Measurements from ENCODE around the gene CBX7.

DNA sequence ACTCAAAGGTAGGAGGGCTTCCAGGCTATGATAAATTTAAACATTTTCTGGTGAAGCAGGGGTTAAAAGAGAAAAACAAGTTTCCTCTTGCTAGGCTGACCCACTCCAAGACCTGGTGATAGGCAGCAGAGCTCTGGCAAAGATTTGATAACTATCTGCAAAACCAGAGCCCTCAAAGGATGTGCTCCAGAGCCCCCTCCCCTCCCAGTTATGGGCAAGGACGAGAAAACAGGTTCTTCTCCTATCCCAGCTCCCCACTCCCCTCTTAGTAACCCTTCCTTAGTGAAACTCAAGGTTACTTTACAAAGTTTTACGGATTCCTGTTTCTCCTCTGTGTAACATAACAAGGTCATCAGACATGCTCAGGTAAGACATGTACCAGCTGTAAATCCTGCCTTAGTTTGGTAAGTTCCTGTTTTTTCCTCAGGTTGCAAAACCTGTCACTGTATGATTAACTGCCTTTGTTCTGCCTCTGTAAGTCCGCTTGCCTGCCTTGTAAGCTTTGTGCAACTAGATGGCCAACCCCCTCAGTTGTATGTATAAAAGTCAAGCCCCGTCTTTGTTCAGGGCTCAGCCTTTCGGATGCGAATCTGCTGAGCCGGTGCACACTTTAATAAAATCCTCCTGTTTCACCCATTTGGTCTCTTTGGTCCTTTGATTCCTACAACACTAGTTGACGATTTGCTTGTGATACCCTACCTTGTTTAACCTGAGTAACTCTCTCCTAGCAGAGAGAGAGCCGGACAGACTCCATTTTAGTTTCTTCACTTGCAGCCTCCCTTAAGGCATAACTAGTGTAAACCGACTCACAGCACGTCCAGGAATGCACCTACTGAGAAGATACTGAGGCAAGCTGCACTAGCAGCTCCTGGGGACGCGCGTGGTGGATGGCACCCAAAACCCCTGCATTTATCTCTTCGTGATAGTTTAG lies 41.6 kb downstream of the CBX7 start:
- TF ChIP-seq, protein P1, sequence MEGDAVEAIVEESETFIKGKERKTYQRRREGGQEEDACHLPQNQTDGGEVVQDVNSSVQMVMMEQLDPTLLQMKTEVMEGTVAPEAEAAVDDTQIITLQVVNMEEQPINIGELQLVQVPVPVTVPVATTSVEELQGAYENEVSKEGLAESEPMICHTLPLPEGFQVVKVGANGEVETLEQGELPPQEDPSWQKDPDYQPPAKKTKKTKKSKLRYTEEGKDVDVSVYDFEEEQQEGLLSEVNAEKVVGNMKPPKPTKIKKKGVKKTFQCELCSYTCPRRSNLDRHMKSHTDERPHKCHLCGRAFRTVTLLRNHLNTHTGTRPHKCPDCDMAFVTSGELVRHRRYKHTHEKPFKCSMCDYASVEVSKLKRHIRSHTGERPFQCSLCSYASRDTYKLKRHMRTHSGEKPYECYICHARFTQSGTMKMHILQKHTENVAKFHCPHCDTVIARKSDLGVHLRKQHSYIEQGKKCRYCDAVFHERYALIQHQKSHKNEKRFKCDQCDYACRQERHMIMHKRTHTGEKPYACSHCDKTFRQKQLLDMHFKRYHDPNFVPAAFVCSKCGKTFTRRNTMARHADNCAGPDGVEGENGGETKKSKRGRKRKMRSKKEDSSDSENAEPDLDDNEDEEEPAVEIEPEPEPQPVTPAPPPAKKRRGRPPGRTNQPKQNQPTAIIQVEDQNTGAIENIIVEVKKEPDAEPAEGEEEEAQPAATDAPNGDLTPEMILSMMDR (IDR thresholded peaks at IDR 0.05), result no peak
- TF ChIP-seq EZH2 (IDR thresholded peaks at IDR 0.05) (no peak), EZH2phosphoT487 (IDR thresholded peaks at IDR 0.05) (no peak)

Data from neural progenitor cell (in vitro differentiated cells).